ENCODE results near the gene RSPH6A. TPM values are rescaled to one million over a fixed set of nuclear protein-coding genes. Genes with fewer than 3 reads are reported as not detected.
A peak's percentile ranks its signal among the peaks of the same experiment; 100 is the strongest.

RSPH6A gene
- total RNA-seq, 4 donors from 2014 or later: 0.11 TPM; not detected in 3

GRCh38 chr19:45862564-45863334 lies 47.6 kb upstream of the RSPH6A start, which contains the start of gene SYMPK:
Gene SYMPK, minus strand, starts transcription at chr19:45863147. Its CDS starts 8,652 bp downstream, at chr19:45854495.
- H3K27me3 ChIP-seq: peaks cover 10 to 31% (median 16%) of the 10 kb centered on the region in 4 donors
- intact Hi-C loops (cut with DNase I): loop anchor here (2.0 to 10.0 kb wide), 2 partner anchors 24 to 152 kb away; partner anchors contain the start of gene IRF2BP1
- peak within 1 kb of the TSS; percentile 94 to 97 (median 96) for H3K27ac ChIP-seq (replicated peaks in 1 of 4)
- peaks cover 24 to 36% (median 33%) of the 10 kb centered on the region in 4 donors for H3K4me1 ChIP-seq
- H3K4me3 ChIP-seq: peak within 1 kb of the TSS; percentile 94 to 100 (median 98)
- H3K36me3 ChIP-seq: peaks cover 5 to 31% (median 22%) of the 10 kb centered on the region in 4 donors
- peak; percentile 99 for DNase-seq (ENCODE audit: extremely low spot score)
- 0% methylated on average over 55 of the region's 65 CpGs for WGBS
- no peaks in the 10 kb centered on the region for H3K9me3 ChIP-seq
- TF ChIP-seq EP300 (IDR thresholded peaks at IDR 0.05): no peak
- TF ChIP-seq POLR2AphosphoS5 (IDR thresholded peaks at IDR 0.05): peak; percentile 87 to 97
- peak; percentile 36 for TF ChIP-seq POLR2A (IDR thresholded peaks at IDR 0.05; ENCODE audit: low read depth)

- WGBS: under 1% methylated on average over 11 of the region's 11 CpGs
- Histone ChIP-seq H3K4me3 (peak overlapping the region; percentile 94 to 100 (median 98)), H3K27ac (replicated peaks in 1 of 4) (peak overlapping the region; percentile 94 to 97 (median 96)), H3K27me3 (peaks cover 10 to 31% (median 16%) of the 10 kb centered on the region in 4 donors), H3K4me1 (peaks cover 24 to 36% (median 33%) of the 10 kb centered on the region in 4 donors), H3K9me3 (no peaks in the 10 kb centered on the region), H3K36me3 (peaks cover 5 to 32% (median 22%) of the 10 kb centered on the region in 4 donors)
- no peak for DNase-seq (ENCODE audit: extremely low spot score)
- TF ChIP-seq POLR2A (IDR thresholded peaks at IDR 0.05; ENCODE audit: low read depth) (no peak), CTCF (IDR thresholded peaks at IDR 0.05) (no peak), EP300 (IDR thresholded peaks at IDR 0.05) (no peak), POLR2AphosphoS5 (IDR thresholded peaks at IDR 0.05) (no peak)
- intact Hi-C loops (cut with DNase I): loop anchor here (2.0 to 10.0 kb wide), 2 partner anchors 25 to 153 kb away; partner anchors contain the start of gene IRF2BP1
These were observed 47.1 kb upstream of the RSPH6A start for GRCh38 chr19:45862271-45862563.

- H3K36me3 ChIP-seq: peaks cover 5 to 45% (median 32%) of the 10 kb centered on the region in 4 donors
- no peak overlapping the region for H3K4me3 ChIP-seq
- intact Hi-C loops (cut with DNase I): loop anchor here (10.0 kb wide), 1 partner anchor 154 kb away; no protein-coding TSS in a partner anchor
- H3K9me3 ChIP-seq: no peaks in the 10 kb centered on the region
- H3K27me3 ChIP-seq: peaks cover 10 to 23% (median 16%) of the 10 kb centered on the region in 4 donors
- H3K4me1 ChIP-seq: peaks cover 24 to 36% (median 33%) of the 10 kb centered on the region in 4 donors
- DNase-seq (ENCODE audit: extremely low spot score): no peak
- H3K27ac ChIP-seq (replicated peaks in 1 of 4): no peak overlapping the region
- no peak for TF ChIP-seq EP300 (IDR thresholded peaks at IDR 0.05)
- TF ChIP-seq POLR2AphosphoS5 (IDR thresholded peaks at IDR 0.05): no peak
- no peak for TF ChIP-seq CTCF (IDR thresholded peaks at IDR 0.05)
- no peak for TF ChIP-seq POLR2A (IDR thresholded peaks at IDR 0.05; ENCODE audit: low read depth)
- WGBS: 92% methylated on average over 15 of the region's 15 CpGs
These were observed 45.5 kb upstream of the RSPH6A start for GRCh38 chr19:45860359-45861259.

GRCh38 chr19:45854167-45854778 lies 39.2 kb upstream of the RSPH6A start:
- Histone ChIP-seq H3K4me1 (no peaks in the 10 kb centered on the region), H3K36me3 (peaks cover 40 to 93% (median 80%) of the 10 kb centered on the region in 4 donors), H3K27me3 (no peaks in the 10 kb centered on the region), H3K27ac (replicated peaks in 1 of 4) (no peak overlapping the region), H3K4me3 (no peak overlapping the region), H3K9me3 (no peaks in the 10 kb centered on the region)
- DNase-seq (ENCODE audit: extremely low spot score): no peak
- TF ChIP-seq POLR2A (IDR thresholded peaks at IDR 0.05; ENCODE audit: low read depth) (no peak), EP300 (IDR thresholded peaks at IDR 0.05) (no peak), CTCF (IDR thresholded peaks at IDR 0.05) (no peak), POLR2AphosphoS5 (IDR thresholded peaks at IDR 0.05) (no peak)
- 92% methylated on average over 9 of the region's 16 CpGs for WGBS
- intact Hi-C loops (cut with DNase I): no loop called here
